ENCODE measurements around the gene EIF2B1. TPM values are rescaled to one million over a fixed set of nuclear protein-coding genes. Genes with fewer than 3 reads are reported as not detected.

EIF2B1 gene
- polyA plus RNA-seq (2011; rRNA removed) (27.4 and 29.9 TPM in 2 replicates), polyA minus RNA-seq (2011; rRNA and poly(A)+ RNA removed) (8.9 and 10.2 TPM in 2 replicates)

DNA sequence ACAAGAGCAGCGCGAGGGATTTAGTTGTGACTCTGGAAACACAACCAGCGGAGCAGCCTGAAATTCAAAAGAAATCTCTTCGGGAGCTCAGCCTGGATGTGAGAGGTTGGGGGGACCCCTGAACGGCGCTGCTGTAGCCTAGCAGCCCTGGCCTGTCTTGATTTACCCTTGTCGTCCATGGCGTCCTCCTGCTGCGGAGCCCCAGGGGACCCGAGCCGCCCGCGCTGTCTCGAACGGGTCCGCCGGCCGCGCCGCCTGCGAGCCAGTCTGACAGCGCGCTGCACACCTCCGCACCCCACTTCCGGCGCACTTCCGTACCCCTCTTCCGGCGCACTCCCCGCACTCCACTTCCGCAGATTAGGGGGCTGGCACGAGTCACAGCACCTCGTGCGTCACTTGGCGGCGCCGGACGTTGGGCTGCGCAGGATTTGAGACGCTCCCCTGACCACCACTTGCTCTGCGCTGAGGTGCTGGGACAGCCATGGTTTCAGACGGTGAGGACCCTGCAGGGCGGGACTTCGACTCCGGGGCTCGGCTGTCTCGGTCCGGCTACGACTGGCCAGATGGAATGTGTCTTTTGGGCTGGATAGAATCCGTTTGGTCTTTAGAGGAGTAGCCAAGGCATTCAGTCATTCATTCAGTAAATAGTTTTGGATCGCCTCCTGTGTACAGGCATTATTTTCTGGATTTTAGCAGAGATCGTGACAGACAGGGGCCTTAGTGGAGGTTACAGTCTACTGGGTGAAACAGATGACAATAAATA lies at the start of gene EIF2B1, which contains the start of gene GTF2H3:
Gene EIF2B1 (minus strand): TSS at position 308 of the 763 bp plus-strand sequence. CDS start 129 bp downstream, at position 179.
Gene GTF2H3 (plus strand): TSS at position 451 of the 763 bp plus-strand sequence. CDS start 31 bp downstream, at position 482.
- peak; percentile 76 for DNase-seq (ENCODE audit: low read depth)
- H3K36me3 ChIP-seq (ENCODE audit: control insufficient read depth, insufficient read depth, low read length): peaks cover 12% of the 10 kb centered on the region
- ChIA-PET CTCF (no interaction called here), POLR2A (no interaction called here)
- TF ChIP-seq CTCF (IDR thresholded peaks at IDR 0.05; ENCODE audit: insufficient read depth, low read depth, low read length): no peak
- H3K4me3 ChIP-seq (ENCODE audit: low read depth, low read length): peak within 1 kb of the TSS; percentile 55
- H3K27me3 ChIP-seq (ENCODE audit: control insufficient read depth, insufficient read depth, low read length): no peaks in the 10 kb centered on the region

DNA sequence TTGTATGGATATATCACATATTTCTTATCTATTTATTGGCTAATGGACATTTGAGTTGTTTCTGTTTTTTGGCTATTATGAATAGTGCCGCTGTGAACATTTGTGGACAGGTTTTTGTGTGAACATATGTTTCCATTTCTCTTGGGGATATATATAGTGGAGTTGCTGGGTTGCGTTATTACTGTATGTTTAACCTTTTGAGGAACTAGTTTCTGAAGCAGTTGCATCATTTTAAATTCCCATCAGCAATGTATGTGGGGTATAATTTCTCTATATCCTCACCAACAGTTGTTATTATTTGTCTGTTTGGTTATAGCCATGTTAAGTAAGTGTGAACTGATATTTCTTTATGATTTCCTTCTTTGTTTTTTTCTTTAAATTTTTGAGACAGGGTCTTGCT lies 48.1 kb upstream of the EIF2B1 start:
- no peak for TF ChIP-seq CTCF (IDR thresholded peaks at IDR 0.05; ENCODE audit: insufficient read depth, low read depth, low read length)
- ChIA-PET POLR2A (no interaction called here), CTCF (no interaction called here)
- no peaks in the 10 kb centered on the region for H3K27me3 ChIP-seq (ENCODE audit: control insufficient read depth, insufficient read depth, low read length)
- DNase-seq (ENCODE audit: low read depth): no peak
- peaks cover under 1% of the 10 kb centered on the region for H3K36me3 ChIP-seq (ENCODE audit: control insufficient read depth, insufficient read depth, low read length)
- H3K4me3 ChIP-seq (ENCODE audit: low read depth, low read length): no peak overlapping the region

DNA sequence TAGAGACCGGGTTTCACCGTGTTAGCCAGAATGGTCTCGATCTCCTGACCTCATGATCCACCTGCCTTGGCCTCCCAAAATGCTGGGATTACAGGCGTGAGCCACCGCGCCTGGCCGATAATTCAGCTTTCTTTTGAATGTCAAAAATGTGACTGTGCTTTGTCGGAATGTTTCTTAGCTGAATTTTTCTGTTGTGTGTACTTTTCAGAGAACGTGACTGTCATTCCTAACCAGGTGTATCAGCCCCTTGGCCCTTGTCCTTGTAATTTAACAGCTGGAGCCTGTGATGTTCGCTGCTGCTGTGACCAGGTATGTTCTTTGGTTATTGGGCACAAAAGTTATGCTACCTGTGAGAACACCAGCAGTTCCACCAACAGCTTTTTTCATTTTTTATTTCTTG lies 45.5 kb upstream of the EIF2B1 start:
- no peak for TF ChIP-seq CTCF (IDR thresholded peaks at IDR 0.05; ENCODE audit: insufficient read depth, low read depth, low read length)
- peaks cover 3% of the 10 kb centered on the region for H3K36me3 ChIP-seq (ENCODE audit: control insufficient read depth, insufficient read depth, low read length)
- DNase-seq (ENCODE audit: low read depth): no peak
- CTCF ChIA-PET: no interaction called here
- H3K27me3 ChIP-seq (ENCODE audit: control insufficient read depth, insufficient read depth, low read length): no peaks in the 10 kb centered on the region
- H3K4me3 ChIP-seq (ENCODE audit: low read depth, low read length): no peak overlapping the region
- POLR2A ChIA-PET: no interaction called here

- no peak for TF ChIP-seq CTCF (IDR thresholded peaks at IDR 0.05; ENCODE audit: insufficient read depth, low read depth, low read length)
- DNase-seq (ENCODE audit: low read depth): no peak
- peaks cover 3% of the 10 kb centered on the region for H3K36me3 ChIP-seq (ENCODE audit: control insufficient read depth, insufficient read depth, low read length)
- ChIA-PET POLR2A (no interaction called here), CTCF (interaction anchor here (0.8 kb wide), 1 partner anchor 26 kb away, joined by 3 read pairs; no protein-coding TSS in a partner anchor)
- H3K27me3 ChIP-seq (ENCODE audit: control insufficient read depth, insufficient read depth, low read length): no peaks in the 10 kb centered on the region
- H3K4me3 ChIP-seq (ENCODE audit: low read depth, low read length): no peak overlapping the region
These were observed 43.3 kb upstream of the EIF2B1 start for GRCh38 chr12:123676616-123677320.

GRCh38 chr12:123675436-123675835 lies 42.0 kb upstream of the EIF2B1 start:
- H3K4me3 ChIP-seq (ENCODE audit: low read depth, low read length): no peak overlapping the region
- DNase-seq (ENCODE audit: low read depth): no peak
- no peak for TF ChIP-seq CTCF (IDR thresholded peaks at IDR 0.05; ENCODE audit: insufficient read depth, low read depth, low read length)
- CTCF ChIA-PET: no interaction called here
- POLR2A ChIA-PET: no interaction called here
- peaks cover 3% of the 10 kb centered on the region for H3K36me3 ChIP-seq (ENCODE audit: control insufficient read depth, insufficient read depth, low read length)
- no peaks in the 10 kb centered on the region for H3K27me3 ChIP-seq (ENCODE audit: control insufficient read depth, insufficient read depth, low read length)

All from BJ (cell line).